Measurements from ENCODE around the gene ASCC1. TPM values are rescaled to one million over a fixed set of nuclear protein-coding genes. Genes with fewer than 3 reads are reported as not detected.

Gene ASCC1
- total RNA-seq, 2 donors from 2014 or later, result 15.2 to 30.3 TPM

DNA sequence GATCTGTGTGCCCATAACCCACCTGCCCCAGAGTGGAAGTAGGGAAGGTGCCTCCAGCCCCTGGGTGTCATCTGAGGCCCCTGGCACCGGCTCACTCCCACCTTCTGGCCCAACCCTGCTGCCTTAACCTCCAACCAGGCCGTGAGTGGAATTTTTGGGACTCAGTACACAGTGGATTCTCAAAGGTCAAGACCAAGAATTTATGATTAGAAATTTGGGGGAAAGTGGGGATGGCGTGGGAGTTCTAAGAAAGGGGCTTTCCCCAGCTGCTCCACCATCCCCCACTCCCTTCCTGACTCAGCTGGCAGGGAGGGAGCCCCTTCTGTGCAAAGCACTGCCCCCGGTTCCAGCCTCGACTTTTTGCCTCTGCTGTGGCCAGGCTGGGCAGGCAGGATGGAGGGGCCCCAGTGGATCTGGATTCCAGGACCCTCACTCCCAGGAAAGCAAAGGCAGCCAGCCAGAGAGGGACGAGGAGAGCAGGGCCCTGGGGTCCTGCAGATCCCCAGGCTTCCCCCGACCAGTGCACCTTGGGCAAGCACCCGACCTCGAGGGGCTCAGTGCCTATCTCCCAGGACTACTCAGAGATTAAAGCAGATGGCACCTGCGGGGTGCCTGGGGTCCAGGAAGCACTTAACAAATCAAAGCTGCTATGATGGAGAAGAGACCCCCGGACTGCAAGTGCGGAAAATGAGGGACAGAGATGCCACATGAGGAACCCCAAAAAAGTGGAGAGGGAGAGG, 140.5 kb downstream of the ASCC1 start:
- Histone ChIP-seq H3K36me3 (no peaks in the 10 kb centered on the region), H3K9me3 (no peaks in the 10 kb centered on the region), H3K4me1 (ENCODE audit: control insufficient read depth in 1 of 2, low read depth in 2 of 2) (no peaks in the 10 kb centered on the region), H3K27me3 (replicated peaks; ENCODE audit: insufficient read depth) (no peaks in the 10 kb centered on the region), H3K4me3 (no peak overlapping the region), H3K27ac (no peak overlapping the region)
- TF ChIP-seq, protein P1, sequence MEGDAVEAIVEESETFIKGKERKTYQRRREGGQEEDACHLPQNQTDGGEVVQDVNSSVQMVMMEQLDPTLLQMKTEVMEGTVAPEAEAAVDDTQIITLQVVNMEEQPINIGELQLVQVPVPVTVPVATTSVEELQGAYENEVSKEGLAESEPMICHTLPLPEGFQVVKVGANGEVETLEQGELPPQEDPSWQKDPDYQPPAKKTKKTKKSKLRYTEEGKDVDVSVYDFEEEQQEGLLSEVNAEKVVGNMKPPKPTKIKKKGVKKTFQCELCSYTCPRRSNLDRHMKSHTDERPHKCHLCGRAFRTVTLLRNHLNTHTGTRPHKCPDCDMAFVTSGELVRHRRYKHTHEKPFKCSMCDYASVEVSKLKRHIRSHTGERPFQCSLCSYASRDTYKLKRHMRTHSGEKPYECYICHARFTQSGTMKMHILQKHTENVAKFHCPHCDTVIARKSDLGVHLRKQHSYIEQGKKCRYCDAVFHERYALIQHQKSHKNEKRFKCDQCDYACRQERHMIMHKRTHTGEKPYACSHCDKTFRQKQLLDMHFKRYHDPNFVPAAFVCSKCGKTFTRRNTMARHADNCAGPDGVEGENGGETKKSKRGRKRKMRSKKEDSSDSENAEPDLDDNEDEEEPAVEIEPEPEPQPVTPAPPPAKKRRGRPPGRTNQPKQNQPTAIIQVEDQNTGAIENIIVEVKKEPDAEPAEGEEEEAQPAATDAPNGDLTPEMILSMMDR (IDR thresholded peaks at IDR 0.05), result no peak
- DNase-seq (ENCODE audit: low spot score) (no peak), ATAC-seq (ENCODE audit: insufficient number of reproducible peaks, low FRiP score, low read depth) (no peak)

DNA sequence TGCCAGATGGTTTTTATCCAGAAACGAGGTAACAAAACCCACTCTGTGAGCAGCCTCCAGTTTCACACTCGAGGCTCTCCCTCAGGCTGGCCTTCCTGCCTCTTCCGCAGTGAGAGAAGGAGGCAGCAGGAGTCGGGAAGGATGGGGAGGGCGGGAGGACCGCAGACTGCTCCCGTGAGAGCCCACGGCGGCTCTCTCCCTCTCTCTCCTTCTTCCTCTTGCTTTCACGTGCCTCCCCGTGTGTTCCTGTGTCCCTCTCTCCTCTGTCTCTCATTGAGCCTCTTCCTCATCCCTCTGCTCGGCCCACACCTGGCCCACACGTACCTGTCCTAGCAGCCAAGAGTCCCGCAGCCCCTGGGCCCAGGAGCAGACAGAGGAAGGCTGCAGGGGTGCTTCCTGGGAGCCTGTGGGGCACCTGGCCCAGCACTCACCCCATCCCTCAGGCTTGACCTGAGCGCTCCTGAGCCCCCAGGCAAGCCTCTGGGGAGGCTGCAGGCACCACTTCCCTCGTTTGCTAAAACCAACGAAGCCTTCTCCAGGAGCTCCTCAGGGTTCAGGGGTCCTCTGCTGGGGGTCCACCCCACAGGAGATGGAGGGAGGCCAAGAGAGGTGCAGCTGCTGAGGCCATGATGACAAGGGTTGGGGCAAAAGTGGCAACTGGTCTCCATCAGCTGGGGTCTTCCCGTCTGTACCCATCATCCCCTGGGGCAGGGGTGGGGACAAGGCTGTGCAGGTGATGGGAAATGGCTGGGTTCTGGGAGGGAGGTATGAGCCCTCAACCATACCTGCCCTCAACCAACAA, 141.3 kb downstream of the ASCC1 start:
- no peak overlapping the region for H3K27ac ChIP-seq
- no peaks in the 10 kb centered on the region for H3K9me3 ChIP-seq
- TF ChIP-seq, protein P1 (IDR thresholded peaks at IDR 0.05), result no peak
- no peaks in the 10 kb centered on the region for H3K4me1 ChIP-seq (ENCODE audit: control insufficient read depth in 1 of 2, low read depth in 2 of 2)
- no peaks in the 10 kb centered on the region for H3K36me3 ChIP-seq
- no peak for ATAC-seq (ENCODE audit: insufficient number of reproducible peaks, low FRiP score, low read depth)
- H3K4me3 ChIP-seq, result no peak overlapping the region
- no peak for DNase-seq (ENCODE audit: low spot score)
- H3K27me3 ChIP-seq (replicated peaks; ENCODE audit: insufficient read depth), result no peaks in the 10 kb centered on the region

DNA sequence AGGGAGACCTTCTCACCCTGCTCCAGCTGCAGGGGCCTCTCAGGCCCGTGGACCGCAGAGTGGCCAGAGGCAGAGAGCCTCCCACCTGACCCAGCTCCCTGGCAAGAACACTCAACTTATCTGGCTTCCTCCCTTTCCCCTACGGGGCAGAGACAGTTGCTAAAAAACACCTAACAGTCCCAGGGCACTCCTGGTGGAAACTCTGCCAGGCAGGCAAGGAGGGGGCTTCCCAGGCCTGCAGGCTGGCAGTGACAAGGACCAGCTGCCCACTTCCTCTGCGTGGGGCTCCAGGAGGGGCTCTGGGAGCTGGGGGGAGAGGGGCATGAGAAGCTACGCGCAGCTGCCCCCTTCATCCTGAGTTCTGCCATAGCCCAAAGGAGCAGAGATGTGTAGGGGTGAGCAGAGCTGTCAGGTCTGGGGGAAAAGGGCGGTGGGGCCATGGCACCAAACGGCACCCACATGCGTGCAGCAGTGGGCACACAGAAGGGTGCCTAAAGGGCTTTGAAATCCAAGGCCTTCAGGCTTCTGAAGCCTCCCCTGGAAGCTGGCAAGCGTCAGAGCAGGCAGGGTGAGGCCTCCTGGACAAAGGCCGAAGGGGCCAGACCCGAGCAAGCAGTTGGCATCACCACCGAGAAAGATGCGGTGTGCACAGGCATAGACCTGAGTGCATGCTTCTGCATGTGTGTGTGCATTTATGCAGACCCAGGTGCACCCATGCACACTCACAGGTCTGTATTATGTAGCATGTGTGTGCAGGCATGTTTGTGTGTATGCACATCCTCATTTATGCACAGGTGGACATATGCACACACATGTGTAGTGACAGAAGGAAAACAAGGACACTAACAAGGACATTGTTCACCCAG, 142.1 kb downstream of the ASCC1 start:
- H3K27me3 ChIP-seq (replicated peaks; ENCODE audit: insufficient read depth), result no peaks in the 10 kb centered on the region
- ATAC-seq (ENCODE audit: insufficient number of reproducible peaks, low FRiP score, low read depth) (no peak), DNase-seq (ENCODE audit: low spot score) (no peak)
- no peaks in the 10 kb centered on the region for H3K36me3 ChIP-seq
- TF ChIP-seq, protein P1 (IDR thresholded peaks at IDR 0.05), result no peak
- no peak overlapping the region for H3K27ac ChIP-seq
- peaks cover 0 to 5% of the 10 kb centered on the region in 2 donors for H3K4me1 ChIP-seq (ENCODE audit: control insufficient read depth in 1 of 2, low read depth in 2 of 2)
- H3K9me3 ChIP-seq, result no peaks in the 10 kb centered on the region
- H3K4me3 ChIP-seq, result no peak overlapping the region

DNA sequence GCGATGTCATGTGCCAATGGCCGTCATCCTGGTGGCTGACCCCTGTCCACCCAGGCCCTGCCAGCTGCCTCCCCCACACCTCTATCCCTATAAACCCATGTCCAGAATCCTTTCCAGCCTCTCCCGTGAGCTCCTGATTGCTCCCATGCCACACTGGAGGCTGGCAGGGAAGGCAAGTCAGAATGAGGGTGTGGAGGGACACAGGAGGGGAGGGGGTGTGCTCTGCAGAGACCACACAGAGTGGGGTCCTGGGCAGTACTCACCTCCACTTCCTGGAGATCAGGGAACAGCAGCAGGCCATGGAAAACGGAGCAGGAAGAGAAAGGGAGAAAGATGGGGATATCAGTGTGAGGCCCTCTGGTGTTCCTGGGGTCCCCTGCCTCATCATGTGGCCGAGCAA, 143.4 kb downstream of the ASCC1 start:
- TF ChIP-seq, protein P1 (IDR thresholded peaks at IDR 0.05), result no peak
- Histone ChIP-seq H3K27ac (no peak overlapping the region), H3K27me3 (replicated peaks; ENCODE audit: insufficient read depth) (no peaks in the 10 kb centered on the region), H3K4me1 (ENCODE audit: control insufficient read depth in 1 of 2, low read depth in 2 of 2) (peaks cover 0 to 9% of the 10 kb centered on the region in 2 donors), H3K9me3 (no peaks in the 10 kb centered on the region), H3K4me3 (no peak overlapping the region), H3K36me3 (no peaks in the 10 kb centered on the region)
- DNase-seq (ENCODE audit: low spot score), result no peak
- ATAC-seq (ENCODE audit: insufficient number of reproducible peaks, low FRiP score, low read depth), result no peak
